H1 (cell line): Measurements from ENCODE around the gene LRRTM4. TPM values are rescaled to one million over a fixed set of nuclear protein-coding genes. Genes with fewer than 3 reads are reported as not detected.

Source experiments
- CTCF ChIA-PET: fragments of 300-600 bp; sonication (Branson Sonifier 250); formaldehyde crosslinking; loops from one replicate; lab custom pipeline; 2021; ENCODE audit not compliant: partially characterized antibody; lab: Charles Lee
- POLR2A ChIA-PET: fragments of 300-600 bp; sonication (Branson Sonifier 250); formaldehyde crosslinking; loops from one replicate; lab custom pipeline; 2021; ENCODE audit warnings: inconsistent platforms; ENCODE audit not compliant: partially characterized antibody; lab: Charles Lee
- DNase-seq, 2 experiments: peaks; one replicate each; pipeline versions ENCODE4 v3.0.0 to v3.0.0-alpha.2; 2010 to 2022; ENCODE audit warnings: low spot score in 2 of 2, low read depth in 1 of 2, mixed read lengths in 1 of 2
- FAIRE-seq: peaks from 2 replicates; lab custom pipeline; 2011; peaks lifted over from hg19 to GRCh38; lab: Jason Lieb, UNC
- H2AFZ ChIP-seq: 2 replicates; pipeline ENCODE4 v1.8.1; 2012; ENCODE audit warnings: low read length, inconsistent platforms
- H2AK5ac ChIP-seq: 2 replicates; pipeline ENCODE4 v1.6.1; 2013; ENCODE audit warnings: low read depth, low read length
- H2BK120ac ChIP-seq: replicated peaks from 2 replicates; pipeline ENCODE3; 2013; ENCODE audit warnings: low read depth, low read length, inconsistent platforms
- H2BK12ac ChIP-seq: 2 replicates; pipeline ENCODE4 v1.6.1; 2013; ENCODE audit warnings: low read depth, low read length
- H2BK15ac ChIP-seq: 2 replicates; pipeline ENCODE4 v1.6.1; 2013; ENCODE audit warnings: low read length
- H2BK20ac ChIP-seq: 2 replicates; pipeline ENCODE4 v1.6.1; 2013; ENCODE audit warnings: low read length
- H2BK5ac ChIP-seq: 2 replicates; pipeline ENCODE4 v1.6.1; 2013; ENCODE audit warnings: low read depth, low read length
- H3K14ac ChIP-seq: 2 replicates; pipeline ENCODE4 v1.6.1; 2013; ENCODE audit warnings: inconsistent platforms; ENCODE audit not compliant: insufficient read length
- H3K18ac ChIP-seq: 2 replicates; pipeline ENCODE4 v1.6.1; 2013; ENCODE audit warnings: low read length; ENCODE audit errors: extremely low read depth
- H3K23ac ChIP-seq: 2 replicates; pipeline ENCODE4 v1.6.1; 2013; ENCODE audit warnings: inconsistent platforms; ENCODE audit not compliant: insufficient read length
- H3K23me2 ChIP-seq: 2 replicates; pipeline ENCODE4 v1.6.1; 2013; ENCODE audit warnings: low read depth, low read length
- H3K27ac ChIP-seq: 2 replicates; pipeline ENCODE4 v1.6.1; 2011; ENCODE audit warnings: low read depth, low read length, inconsistent platforms
- H3K27me3 ChIP-seq, 4 experiments: replicated peaks in 1 of 4; 1 replicate in 1 of 4; 2 replicates in 3 of 4; pipeline versions ENCODE4 v1.6.1 to v1.8.1; 2011 to 2013; ENCODE audit warnings: low read length in 3 of 4, mild to moderate bottlenecking in 3 of 4, inconsistent platforms in 2 of 4, mixed read lengths in 2 of 4, moderate library complexity in 1 of 4; ENCODE audit not compliant: control insufficient read depth in 3 of 4, insufficient read depth in 3 of 4; ENCODE audit errors: extremely low read depth in 1 of 4
- H3K36me3 ChIP-seq, 4 experiments: 2 replicates each; pipeline versions ENCODE4 v1.6.1 to v1.8.1; 2011 to 2013; ENCODE audit warnings: mild to moderate bottlenecking in 4 of 4, low read length in 3 of 4, moderate library complexity in 2 of 4, control low read depth in 1 of 4, inconsistent platforms in 1 of 4; ENCODE audit not compliant: insufficient read depth in 4 of 4, control insufficient read depth in 2 of 4
- H3K4ac ChIP-seq: replicated peaks from 2 replicates; pipeline ENCODE3; 2013; ENCODE audit warnings: low read length, low read depth, mixed read lengths, inconsistent platforms; ENCODE audit not compliant: insufficient read length
- H3K4me1 ChIP-seq, 4 experiments: replicated peaks in 1 of 4; 1 replicate in 1 of 4; 2 replicates in 3 of 4; pipeline versions ENCODE4 v1.6.1 to v1.8.1; 2011 to 2013; ENCODE audit warnings: low read length in 3 of 4, inconsistent platforms in 2 of 4, mixed read lengths in 1 of 4; ENCODE audit not compliant: insufficient read depth in 4 of 4, control insufficient read depth in 3 of 4
- H3K4me2 ChIP-seq, 2 experiments: 2 replicates each; pipeline versions ENCODE4 v1.6.1 to v1.8.1; 2011 to 2013; ENCODE audit warnings: low read depth in 2 of 2, low read length in 2 of 2, control low read depth in 1 of 2, inconsistent platforms in 1 of 2, mild to moderate bottlenecking in 1 of 2; ENCODE audit not compliant: insufficient read depth in 1 of 2
- H3K4me3 ChIP-seq, 4 experiments: fragments of 200-600, 300-600 bp in 1 of 4; sonication (generic), shearing (Covaris generic), sonication (Bioruptor Twin) in 1 of 4; 2 replicates each; pipeline versions ENCODE4 v1.5.1 to v1.8.1; 2011 to 2016; ENCODE audit warnings: low read length in 4 of 4, low read depth in 3 of 4, control low read depth in 2 of 4, inconsistent platforms in 2 of 4, mild to moderate bottlenecking in 2 of 4, mixed read lengths in 1 of 4, moderate library complexity in 1 of 4; ENCODE audit not compliant: insufficient read depth in 2 of 4; ENCODE audit errors: extremely low read depth in 1 of 4
- H3K56ac ChIP-seq: replicated peaks from 2 replicates; pipeline ENCODE3; 2013; ENCODE audit warnings: low read depth, mild to moderate bottlenecking, mixed read lengths, low read length, inconsistent platforms; ENCODE audit not compliant: insufficient read length
- H3K79me1 ChIP-seq: 2 replicates; pipeline ENCODE4 v1.6.1; 2013; ENCODE audit warnings: low read depth, low read length, control low read depth
- H3K79me2 ChIP-seq, 2 experiments: 2 replicates each; pipeline versions ENCODE4 v1.6.1 to v1.8.1; 2012 to 2013; ENCODE audit warnings: low read length in 2 of 2, mild to moderate bottlenecking in 2 of 2, inconsistent platforms in 1 of 2; ENCODE audit not compliant: insufficient read depth in 2 of 2, control insufficient read depth in 1 of 2
- H3K9ac ChIP-seq, 4 experiments: replicated peaks in 1 of 4; 1 replicate in 1 of 4; 2 replicates in 3 of 4; pipeline versions ENCODE4 v1.6.1 to v1.8.1; 2011 to 2013; ENCODE audit warnings: low read depth in 3 of 4, low read length in 3 of 4, control low read depth in 2 of 4, mild to moderate bottlenecking in 2 of 4, moderate library complexity in 2 of 4, inconsistent platforms in 1 of 4; ENCODE audit errors: extremely low read depth in 1 of 4
- H3K9me3 ChIP-seq, 2 experiments: 2 replicates each; pipeline versions ENCODE4 v1.6.1 to v1.8.1; 2012 to 2013; ENCODE audit warnings: mild to moderate bottlenecking in 2 of 2, moderate library complexity in 2 of 2, control low read depth in 1 of 2, inconsistent platforms in 1 of 2, low read depth in 1 of 2, low read length in 1 of 2, mixed read lengths in 1 of 2; ENCODE audit not compliant: insufficient read depth in 2 of 2
- H4K20me1 ChIP-seq, 2 experiments: replicated peaks in 1 of 2; 2 replicates each; pipeline versions ENCODE3 to v1.8.1; 2011 to 2013; ENCODE audit warnings: inconsistent platforms in 2 of 2, low read length in 2 of 2, mild to moderate bottlenecking in 1 of 2; ENCODE audit not compliant: insufficient read depth in 2 of 2, control insufficient read depth in 1 of 2
- H4K5ac ChIP-seq: 2 replicates; pipeline ENCODE4 v1.6.1; 2013; ENCODE audit warnings: low read length, low read depth, mixed read lengths, inconsistent platforms; ENCODE audit not compliant: insufficient read length
- H4K8ac ChIP-seq: 2 replicates; pipeline ENCODE4 v1.8.0; 2013; ENCODE audit warnings: mild to moderate bottlenecking, moderate library complexity, low read length, inconsistent platforms; ENCODE audit not compliant: insufficient read depth; ENCODE audit errors: extremely low read depth
- H4K91ac ChIP-seq: replicated peaks from 2 replicates; pipeline ENCODE3; 2013; ENCODE audit warnings: low read length, mixed read lengths, inconsistent platforms; ENCODE audit not compliant: insufficient read length
- BACH1 ChIP-seq: IDR thresholded peaks from 2 replicates; pipeline ENCODE4 v1.6.1; 2012; ENCODE audit warnings: low read length, improper control_type of control experiment
- GABPA ChIP-seq: IDR thresholded peaks from 2 replicates; pipeline ENCODE4 v1.6.1; 2011; ENCODE audit warnings: mild to moderate bottlenecking, low read length, moderate library complexity, borderline replicate concordance; ENCODE audit not compliant: insufficient read depth
- SP1 ChIP-seq: IDR thresholded peaks from 2 replicates; pipeline ENCODE4 v1.6.1; 2011; ENCODE audit warnings: low read depth, low read length
- TAF7 ChIP-seq: optimal IDR thresholded peaks from 2 replicates; pipeline ENCODE3; 2011; ENCODE audit warnings: low read depth, mild to moderate bottlenecking, inconsistent platforms, low read length, moderate library complexity, borderline replicate concordance
- WGBS, 2 experiments: shearing (Covaris generic) in 1 of 2; methylation state at CpG; one replicate each; pipeline versions ENCODE4 v1.1.6 to v1.1.7; 2013 to 2015; ENCODE audit warnings: low lambda C conversion rate in 2 of 2, mixed read lengths in 2 of 2, inconsistent platforms in 1 of 2, low coverage in 1 of 2, missing lambda C conversion rate in 1 of 2; ENCODE audit not compliant: insufficient replicate concordance in 2 of 2, insufficient coverage in 1 of 2, insufficient read length in 1 of 2; ENCODE audit errors: extremely low coverage in 1 of 2, missing lambda C conversion rate in 1 of 2; 5-methylcytosine and 5-hydroxymethylcytosine counted together
- polyA plus RNA-seq, 7 experiments: library from polyadenylated mRNA; depleted of rRNA in 3 of 7; stranded (reverse) in 5 of 7; unstranded in 2 of 7; fragments of >200 nt in 5 of 7; fragments of 200-250 nt in 2 of 7; gene quantifications; 1 replicate in 5 of 7; 2 replicates in 1 of 7; 4 replicates in 1 of 7; pipeline versions ENCODE4 v1.2.1 to v1.2.3, GENCODE V29; 2011 to 2013; ENCODE audit warnings: missing spikeins in 2 of 7, mixed read lengths in 2 of 7
- total RNA-seq: library from RNA; stranded (reverse); fragmentation: NEBNext Ultra II Directional; extraction: Animal tissue kit (Norgen Biotek cat#: 25700); gene quantifications from 2 replicates; pipeline ENCODE4 v1.2.1, GENCODE V29; 2021

Gene LRRTM4
- total and polyA plus RNA-seq, 2 of the 8 experiments (the other 6 are each of a cell fraction or from before 2014, with no cell fraction given), result 3.6 to 9.5 TPM

DNA sequence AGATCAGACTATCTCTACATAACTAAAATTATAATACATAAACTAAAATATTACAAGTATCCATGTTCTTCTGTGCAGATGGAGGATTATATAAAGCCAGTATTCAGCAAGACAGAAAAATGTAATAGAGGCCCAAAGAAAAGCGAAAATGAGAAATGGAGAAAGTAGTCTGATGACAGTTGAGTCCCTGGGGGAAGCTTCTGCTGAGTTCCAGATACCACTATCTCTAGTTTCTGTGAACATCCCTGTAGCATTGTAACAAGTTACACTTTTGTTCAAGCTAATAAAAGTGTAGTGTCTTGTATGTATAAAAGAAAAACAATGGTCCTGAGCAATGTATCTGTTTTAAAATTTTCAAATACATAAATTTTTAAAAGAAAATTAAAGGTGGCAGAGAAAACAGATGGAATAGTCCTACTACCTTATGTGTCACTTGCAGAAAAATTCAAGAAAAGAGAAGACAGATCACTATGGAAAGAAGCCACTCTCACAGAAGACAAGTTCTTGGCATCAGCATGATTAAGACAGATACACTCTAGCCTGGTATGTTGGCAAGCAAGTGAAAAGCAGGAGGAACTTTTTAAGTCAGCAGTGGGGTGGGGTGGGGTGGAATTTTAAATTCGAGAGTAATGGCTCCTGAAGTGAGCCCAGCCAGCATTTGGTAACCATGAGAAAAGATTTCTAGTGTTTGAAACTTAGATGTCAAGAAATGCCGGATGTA, 541.9 kb downstream of the LRRTM4 start:
- Histone ChIP-seq H3K79me1 (no peaks in the 10 kb centered on the region), H4K5ac (no peak overlapping the region)
- POLR2A ChIA-PET, result interaction anchor here (0.6 to 0.9 kb wide), 2 partner anchors 14 to 1251 kb away, joined by 3 to 4 read pairs; no protein-coding TSS in a partner anchor
- TF ChIP-seq BACH1, result no peak
- no peak for TF ChIP-seq SP1
- no peak for TF ChIP-seq GABPA
- no peak for TF ChIP-seq TAF7

More for the DNA sequence above, 541.9 kb downstream of the LRRTM4 start:
- Histone ChIP-seq H2BK20ac (no peak overlapping the region), H3K79me2 (no peaks in the 10 kb centered on the region), H2AFZ (no peak overlapping the region), H3K23me2 (no peaks in the 10 kb centered on the region), H3K4me3 (no peak overlapping the region), H2BK15ac (no peak overlapping the region), H3K4ac (no peak overlapping the region), H4K8ac (no peak overlapping the region), H3K4me1 (peaks cover 0 to 3% (median 0%) of the 10 kb centered on the region in 4 experiments; a peak in 1 of 7 replicates), H2AK5ac (no peak overlapping the region), H2BK12ac (no peak overlapping the region), H3K56ac (no peak overlapping the region), H2BK120ac (no peak overlapping the region), H3K23ac (no peak overlapping the region), H3K27me3 (no peaks in the 10 kb centered on the region), H3K36me3 (no peaks in the 10 kb centered on the region), H3K18ac (no peak overlapping the region), H2BK5ac (no peak overlapping the region), H3K4me2 (no peak overlapping the region), H3K9ac (no peak overlapping the region), H3K14ac (no peak overlapping the region), H4K20me1 (no peaks in the 10 kb centered on the region), H3K9me3 (no peaks in the 10 kb centered on the region), H3K27ac (no peak overlapping the region), H4K91ac (no peak overlapping the region)
- FAIRE-seq, result no peak
- 82% methylated on average over 3 of the region's 3 CpGs; no CpG with 5 or more reads in 1 of the 2 experiments for WGBS, 2 experiments
- CTCF ChIA-PET, result no interaction called here
- DNase-seq, result no peak
